ENCODE results near the gene SLC39A9. TPM values are rescaled to one million over a fixed set of nuclear protein-coding genes. Genes with fewer than 3 reads are reported as not detected.

SLC39A9 gene
- total and polyA plus RNA-seq, 2 experiments from 2014 or later, result 32.9 to 90.9 TPM

- TF ChIP-seq EZH2phosphoT487 (IDR thresholded peaks at IDR 0.05; ENCODE audit: insufficient read depth, low read depth) (no peak), EZH2 (IDR thresholded peaks at IDR 0.05; ENCODE audit: insufficient read depth, poor library complexity, severe bottlenecking) (no peak)
- Histone ChIP-seq H3K27me3 (replicated peaks; ENCODE audit: insufficient read depth) (peaks cover 42% of the 10 kb centered on the region), H3K36me3 (ENCODE audit: low read depth) (no peaks in the 10 kb centered on the region), H4K20me1 (ENCODE audit: insufficient read depth) (no peaks in the 10 kb centered on the region), H3K79me2 (ENCODE audit: insufficient read depth) (no peaks in the 10 kb centered on the region), H3K27ac (no peak overlapping the region), H3K4me2 (ENCODE audit: unreplicated experiment) (no peak overlapping the region), H3F3A (ENCODE audit: insufficient read depth) (no peaks in the 10 kb centered on the region), H3K9ac (no peak overlapping the region), H2AFZ (no peak overlapping the region), H3K9me3 (ENCODE audit: low read depth) (no peaks in the 10 kb centered on the region), H3K4me3 (no peak overlapping the region), H3K4me1 (ENCODE audit: insufficient read depth) (no peaks in the 10 kb centered on the region), H3K9me2 (ENCODE audit: insufficient read depth) (no peaks in the 10 kb centered on the region)
- DNase-seq, result no peak
- WGBS, 2 experiments (ENCODE audit: low coverage in 1 of 2, low lambda C conversion rate in 2 of 2, missing lambda C conversion rate in 2 of 2), result 75 to 77% methylated on average over 11 of the region's 11 CpGs
- in situ Hi-C loops (cut with MboI), result no loop called here
These were observed 86.8 kb downstream of the SLC39A9 start for GRCh38 chr14:69485315-69485660.

DNA sequence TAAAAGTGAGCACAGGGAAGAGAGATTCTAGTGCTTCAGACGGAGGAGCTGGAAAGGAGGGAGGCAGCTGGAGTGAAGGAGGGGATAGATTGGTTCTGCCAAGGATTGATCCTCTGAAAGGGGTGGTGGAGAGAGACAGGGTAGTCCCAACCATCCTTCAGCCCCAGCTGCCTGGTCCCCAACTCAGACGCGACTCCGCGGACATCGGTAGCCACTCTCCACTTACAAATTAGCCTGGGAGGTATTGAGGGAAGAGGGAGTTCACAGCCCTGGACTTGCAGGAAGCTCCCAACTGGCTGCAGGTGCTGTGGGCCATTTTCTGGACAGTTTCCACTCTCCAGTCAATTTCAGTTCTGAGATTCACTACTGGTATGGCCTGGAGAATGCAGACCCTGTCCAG, 87.2 kb downstream of the SLC39A9 start:
- Histone ChIP-seq H3K79me2 (ENCODE audit: insufficient read depth) (no peaks in the 10 kb centered on the region), H2AFZ (no peak overlapping the region), H3K9me3 (ENCODE audit: low read depth) (no peaks in the 10 kb centered on the region), H4K20me1 (ENCODE audit: insufficient read depth) (no peaks in the 10 kb centered on the region), H3K4me2 (ENCODE audit: unreplicated experiment) (no peak overlapping the region), H3K4me3 (no peak overlapping the region), H3F3A (ENCODE audit: insufficient read depth) (no peaks in the 10 kb centered on the region), H3K9ac (no peak overlapping the region), H3K9me2 (ENCODE audit: insufficient read depth) (no peaks in the 10 kb centered on the region), H3K27me3 (replicated peaks; ENCODE audit: insufficient read depth) (peaks cover 42% of the 10 kb centered on the region), H3K36me3 (ENCODE audit: low read depth) (no peaks in the 10 kb centered on the region), H3K4me1 (ENCODE audit: insufficient read depth) (no peaks in the 10 kb centered on the region), H3K27ac (no peak overlapping the region)
- in situ Hi-C loops (cut with MboI), result no loop called here
- WGBS, 2 experiments (ENCODE audit: low coverage in 1 of 2, low lambda C conversion rate in 2 of 2, missing lambda C conversion rate in 2 of 2), result 83 to 87% methylated on average over 6 of the region's 6 CpGs
- TF ChIP-seq EZH2phosphoT487 (IDR thresholded peaks at IDR 0.05; ENCODE audit: insufficient read depth, low read depth) (no peak), EZH2 (IDR thresholded peaks at IDR 0.05; ENCODE audit: insufficient read depth, poor library complexity, severe bottlenecking) (no peak)
- no peak for DNase-seq

DNA sequence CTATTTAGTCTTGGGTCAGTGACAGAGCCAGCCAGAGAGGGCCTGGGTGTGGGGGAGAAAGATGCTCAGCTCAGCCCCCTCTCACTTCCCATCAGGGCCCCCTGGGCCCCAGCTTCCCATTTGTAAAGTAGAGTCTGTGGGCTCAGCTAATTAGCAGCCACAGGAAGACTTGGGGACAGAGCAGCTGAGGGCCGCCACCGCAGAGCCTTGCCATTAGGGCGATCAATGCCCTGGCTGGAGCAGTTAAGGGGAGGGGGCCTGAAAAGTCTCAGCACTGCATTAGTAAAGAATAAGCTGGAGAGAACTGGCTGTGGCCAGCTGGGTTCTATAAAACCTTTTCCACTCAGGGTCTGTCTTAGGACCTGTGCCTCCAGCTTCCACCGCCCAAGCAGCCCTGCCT, 88.7 kb downstream of the SLC39A9 start:
- H3K36me3 ChIP-seq (ENCODE audit: low read depth), result no peaks in the 10 kb centered on the region
- no peaks in the 10 kb centered on the region for H3K9me3 ChIP-seq (ENCODE audit: low read depth)
- H4K20me1 ChIP-seq (ENCODE audit: insufficient read depth), result no peaks in the 10 kb centered on the region
- no peak overlapping the region for H3K4me2 ChIP-seq (ENCODE audit: unreplicated experiment)
- in situ Hi-C loops (cut with MboI), result no loop called here
- H3K27me3 ChIP-seq (replicated peaks; ENCODE audit: insufficient read depth), result peaks cover 43% of the 10 kb centered on the region
- 89 to 92% methylated on average over 4 of the region's 4 CpGs for WGBS, 2 experiments (ENCODE audit: low coverage in 1 of 2, low lambda C conversion rate in 2 of 2, missing lambda C conversion rate in 2 of 2)
- H3F3A ChIP-seq (ENCODE audit: insufficient read depth), result no peaks in the 10 kb centered on the region
- TF ChIP-seq EZH2phosphoT487 (IDR thresholded peaks at IDR 0.05; ENCODE audit: insufficient read depth, low read depth), result no peak
- no peak for TF ChIP-seq EZH2 (IDR thresholded peaks at IDR 0.05; ENCODE audit: insufficient read depth, poor library complexity, severe bottlenecking)
- no peaks in the 10 kb centered on the region for H3K4me1 ChIP-seq (ENCODE audit: insufficient read depth)
- H3K9ac ChIP-seq, result no peak overlapping the region
- DNase-seq, result no peak
- H3K9me2 ChIP-seq (ENCODE audit: insufficient read depth), result no peaks in the 10 kb centered on the region
- no peak overlapping the region for H3K27ac ChIP-seq
- H3K79me2 ChIP-seq (ENCODE audit: insufficient read depth), result no peaks in the 10 kb centered on the region
- H3K4me3 ChIP-seq, result no peak overlapping the region
- no peak overlapping the region for H2AFZ ChIP-seq

GRCh38 chr14:69487771-69488170, 89.3 kb downstream of the SLC39A9 start:
- no peak overlapping the region for H3K27ac ChIP-seq
- no peak overlapping the region for H2AFZ ChIP-seq
- no peaks in the 10 kb centered on the region for H3K9me3 ChIP-seq (ENCODE audit: low read depth)
- TF ChIP-seq EZH2 (IDR thresholded peaks at IDR 0.05; ENCODE audit: insufficient read depth, poor library complexity, severe bottlenecking) (no peak), EZH2phosphoT487 (IDR thresholded peaks at IDR 0.05; ENCODE audit: insufficient read depth, low read depth) (no peak)
- 57 to 58% methylated on average over 4 of the region's 4 CpGs for WGBS, 2 experiments (ENCODE audit: low coverage in 1 of 2, low lambda C conversion rate in 2 of 2, missing lambda C conversion rate in 2 of 2)
- H3K27me3 ChIP-seq (replicated peaks; ENCODE audit: insufficient read depth), result peaks cover 44% of the 10 kb centered on the region
- H4K20me1 ChIP-seq (ENCODE audit: insufficient read depth), result no peaks in the 10 kb centered on the region
- no peaks in the 10 kb centered on the region for H3K4me1 ChIP-seq (ENCODE audit: insufficient read depth)
- no peaks in the 10 kb centered on the region for H3K79me2 ChIP-seq (ENCODE audit: insufficient read depth)
- no peaks in the 10 kb centered on the region for H3F3A ChIP-seq (ENCODE audit: insufficient read depth)
- no peaks in the 10 kb centered on the region for H3K9me2 ChIP-seq (ENCODE audit: insufficient read depth)
- no peak for DNase-seq
- no peak overlapping the region for H3K4me3 ChIP-seq
- H3K9ac ChIP-seq, result no peak overlapping the region
- H3K36me3 ChIP-seq (ENCODE audit: low read depth), result no peaks in the 10 kb centered on the region
- in situ Hi-C loops (cut with MboI), result no loop called here
- H3K4me2 ChIP-seq (ENCODE audit: unreplicated experiment), result no peak overlapping the region

GRCh38 chr14:69489495-69489894, 91.0 kb downstream of the SLC39A9 start:
- in situ Hi-C loops (cut with MboI), result no loop called here
- no peaks in the 10 kb centered on the region for H3K4me1 ChIP-seq (ENCODE audit: insufficient read depth)
- no peak overlapping the region for H3K9ac ChIP-seq
- H3F3A ChIP-seq (ENCODE audit: insufficient read depth), result no peaks in the 10 kb centered on the region
- no peak for DNase-seq
- no peak overlapping the region for H2AFZ ChIP-seq
- H3K9me2 ChIP-seq (ENCODE audit: insufficient read depth), result no peaks in the 10 kb centered on the region
- H3K4me3 ChIP-seq, result no peak overlapping the region
- no peaks in the 10 kb centered on the region for H3K9me3 ChIP-seq (ENCODE audit: low read depth)
- no peaks in the 10 kb centered on the region for H3K79me2 ChIP-seq (ENCODE audit: insufficient read depth)
- H3K27me3 ChIP-seq (replicated peaks; ENCODE audit: insufficient read depth), result peaks cover 37% of the 10 kb centered on the region
- H4K20me1 ChIP-seq (ENCODE audit: insufficient read depth), result no peaks in the 10 kb centered on the region
- H3K4me2 ChIP-seq (ENCODE audit: unreplicated experiment), result no peak overlapping the region
- no peaks in the 10 kb centered on the region for H3K36me3 ChIP-seq (ENCODE audit: low read depth)
- no peak overlapping the region for H3K27ac ChIP-seq
- TF ChIP-seq EZH2phosphoT487 (IDR thresholded peaks at IDR 0.05; ENCODE audit: insufficient read depth, low read depth) (no peak), EZH2 (IDR thresholded peaks at IDR 0.05; ENCODE audit: insufficient read depth, poor library complexity, severe bottlenecking) (no peak)
